Dermis microvascular lymphatic vessel endothelial cell (primary cell): ENCODE measurements around the gene TAOK3. TPM values are rescaled to one million over a fixed set of nuclear protein-coding genes. Genes with fewer than 3 reads are reported as not detected.
"Not testable (repeated sequence)": the region's sequence is repeated elsewhere in the genome, so short reads cannot be mapped to it uniquely, and the experiment has no call there.

ENCODE experiments used
- DNase-seq, 2 donors: peaks; one replicate each; pipeline versions ENCODE4 v3.0.0 to v3.0.0-alpha.2; 2010; ENCODE audit warnings: low read depth in 2 of 2
- total RNA-seq: library from RNA; depleted of rRNA; stranded (reverse); fragments of >200 nt; gene quantifications from 2 replicates; pipeline ENCODE4 v1.2.1, GENCODE V29; 2014

The TAOK3 gene
- total RNA-seq, 1 donor from 2014 or later: 16.7 TPM

GRCh38 chr12:118144499-118144898, 228.2 kb downstream of the TAOK3 start:
- no peak for DNase-seq

- DNase-seq: no peak
These were observed 231.9 kb downstream of the TAOK3 start for GRCh38 chr12:118140825-118141224.

- no peak for DNase-seq
These were observed 235.5 kb downstream of the TAOK3 start for GRCh38 chr12:118137148-118137678.

- peak in 1 of 2 donors; percentile 46 for DNase-seq
These were observed 236.1 kb downstream of the TAOK3 start for GRCh38 chr12:118136559-118137003.

- peak; percentile 80 to 93 for DNase-seq
These were observed 236.7 kb downstream of the TAOK3 start, which contains the start of gene PEBP1 for GRCh38 chr12:118135788-118136558. TSS of gene PEBP1 (plus strand) at chr12:118136124. CDS start at chr12:118136210, 86 bp downstream.

- not testable (repeated sequence) for DNase-seq
These were observed 243.3 kb downstream of the TAOK3 start for GRCh38 chr12:118129436-118129835.

- DNase-seq: no peak
These were observed 244.8 kb downstream of the TAOK3 start for GRCh38 chr12:118127867-118128266.

- no peak for DNase-seq
These were observed 246.5 kb downstream of the TAOK3 start for GRCh38 chr12:118126119-118126757.

GRCh38 chr12:118125743-118126118, 247.0 kb downstream of the TAOK3 start:
- no peak for DNase-seq

- DNase-seq: no peak
These were observed 248.3 kb downstream of the TAOK3 start for GRCh38 chr12:118124333-118124874.

- DNase-seq: no peak
These were observed 250.4 kb downstream of the TAOK3 start for GRCh38 chr12:118122264-118122663.

- DNase-seq: peak in 1 of 2 donors; percentile 64
These were observed 251.9 kb downstream of the TAOK3 start for GRCh38 chr12:118120579-118121363.

- DNase-seq: no peak
These were observed 253.2 kb downstream of the TAOK3 start for GRCh38 chr12:118119449-118119879.

GRCh38 chr12:118109088-118109487, 263.6 kb downstream of the TAOK3 start:
- no peak for DNase-seq

- no peak for DNase-seq
These were observed 265.0 kb downstream of the TAOK3 start for GRCh38 chr12:118107694-118108093.

GRCh38 chr12:118107011-118107410, 265.7 kb downstream of the TAOK3 start:
- no peak for DNase-seq

GRCh38 chr12:118103601-118104382, 268.9 kb downstream of the TAOK3 start, which contains the start of gene VSIG10:
TSS of gene VSIG10 (minus strand) at chr12:118104011. CDS start at chr12:118103671, 340 bp downstream.
- peak; percentile 57 to 79 for DNase-seq

- DNase-seq: peak in 1 of 2 donors; percentile 29
These were observed 269.5 kb downstream of the TAOK3 start for GRCh38 chr12:118103201-118103600.

- no peak for DNase-seq
These were observed 270.1 kb downstream of the TAOK3 start for GRCh38 chr12:118102609-118103008.

- peak in 1 of 2 donors; percentile 8 for DNase-seq
These were observed 270.6 kb downstream of the TAOK3 start for GRCh38 chr12:118102070-118102469.
